Skeletal muscle cell (primary cell): ENCODE measurements around the gene ARAP3.
A peak's percentile ranks its signal among the peaks of the same experiment; 100 is the strongest.

Experiments
- DNase-seq: peaks from one replicate; pipeline ENCODE4 v3.0.0-alpha.2; 2010; ENCODE audit warnings: low read depth
- H3K4me3 ChIP-seq: 2 replicates; pipeline ENCODE4 v1.5.1; 2011; ENCODE audit warnings: low read depth, mild to moderate bottlenecking, control low read depth, low read length, moderate library complexity

ARAP3 gene

DNA sequence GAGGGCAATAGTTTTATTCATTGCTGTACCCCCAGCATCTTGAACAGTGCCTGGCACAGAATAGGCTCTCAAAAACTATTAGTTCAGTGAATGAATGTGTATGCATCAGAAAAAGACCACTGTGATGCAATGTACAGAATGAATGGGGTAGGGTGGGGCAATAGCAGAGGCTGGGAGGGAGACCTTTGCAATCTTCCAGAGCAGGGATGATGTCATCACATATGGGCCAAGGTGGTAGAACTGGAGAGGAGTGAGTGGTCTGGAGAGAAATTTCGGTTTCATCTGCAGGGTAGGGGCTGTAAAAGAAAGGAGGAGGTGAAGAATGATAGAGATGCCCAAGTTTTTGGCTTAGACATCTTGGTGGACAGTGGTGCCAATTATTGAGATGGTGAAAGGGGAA is 23.4 kb upstream of the ARAP3 start:
- DNase-seq: no peak
- no peak overlapping the region for H3K4me3 ChIP-seq

DNA sequence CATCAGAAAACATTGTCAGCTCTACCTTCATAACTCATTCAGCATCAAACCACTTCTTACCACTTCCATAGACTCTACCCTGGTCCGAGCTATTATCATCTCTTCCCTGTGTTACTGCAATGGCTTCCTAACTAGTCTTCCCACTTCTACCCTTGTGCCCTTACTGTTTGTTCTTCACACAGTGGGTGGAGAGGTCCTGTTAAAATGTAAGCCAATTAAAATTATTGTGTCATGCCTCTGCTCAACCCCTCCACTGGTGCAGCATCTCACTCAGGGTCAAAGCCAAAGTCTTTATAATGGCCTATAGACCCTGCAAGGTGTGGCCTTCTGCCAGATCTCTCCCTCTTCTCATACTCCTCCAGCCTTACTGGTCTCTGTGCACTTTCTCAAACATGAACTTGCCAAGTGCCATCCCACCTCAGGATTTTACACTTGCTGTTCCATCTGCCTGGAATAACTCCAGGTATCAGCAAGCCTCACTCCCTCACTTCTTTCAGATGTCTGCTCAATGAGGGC is 22.8 kb upstream of the ARAP3 start:
- no peak for DNase-seq
- H3K4me3 ChIP-seq: no peak overlapping the region

DNA sequence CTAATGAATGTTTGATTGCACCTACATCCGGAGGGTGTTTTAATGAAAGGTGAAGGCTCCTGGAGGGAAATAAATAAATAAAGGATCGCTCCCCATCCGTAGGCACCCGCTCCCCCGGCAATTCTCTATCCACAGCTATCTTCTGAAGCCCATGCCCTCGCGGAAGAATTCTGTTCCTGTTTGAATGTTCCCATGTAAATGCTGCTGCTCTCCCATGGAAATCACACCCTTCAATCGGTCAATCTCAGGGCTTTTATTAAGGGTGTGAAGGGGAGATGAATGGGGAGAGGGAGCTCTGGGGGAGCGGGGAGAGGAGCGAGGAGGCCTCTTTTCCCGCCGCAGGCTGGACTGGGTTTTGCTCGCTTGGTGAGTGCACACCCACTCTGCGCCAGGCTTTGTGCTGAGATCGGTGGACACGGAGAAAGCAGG is 21.1 kb upstream of the ARAP3 start:
- DNase-seq: no peak
- peak overlapping the region; percentile 55 for H3K4me3 ChIP-seq

GRCh38 chr5:141701360-141702119 is 19.5 kb upstream of the ARAP3 start:
- H3K4me3 ChIP-seq: peak overlapping the region; percentile 55
- DNase-seq: no peak

GRCh38 chr5:141697586-141697985 is 15.6 kb upstream of the ARAP3 start:
- no peak for DNase-seq
- no peak overlapping the region for H3K4me3 ChIP-seq

DNA sequence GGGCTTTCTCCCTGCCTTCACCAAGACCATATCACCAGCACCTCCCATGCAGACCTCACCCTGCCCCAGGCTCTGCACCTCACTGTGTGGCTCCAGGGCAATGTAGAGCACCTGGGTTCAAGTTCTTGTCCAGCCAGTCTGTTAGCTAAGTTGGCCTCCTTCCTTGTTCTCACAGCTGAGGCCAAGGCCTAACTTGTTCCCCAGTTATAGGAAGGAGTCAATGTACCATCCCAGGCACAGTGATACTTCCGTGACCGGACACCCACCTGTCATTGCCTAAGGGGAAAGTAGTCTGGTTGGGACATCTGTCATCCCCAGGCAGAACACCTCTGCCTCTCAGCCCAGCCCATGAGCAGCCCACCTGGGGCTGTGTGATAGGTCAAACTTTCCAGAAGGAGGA is 14.4 kb upstream of the ARAP3 start:
- H3K4me3 ChIP-seq: no peak overlapping the region
- no peak for DNase-seq

DNA sequence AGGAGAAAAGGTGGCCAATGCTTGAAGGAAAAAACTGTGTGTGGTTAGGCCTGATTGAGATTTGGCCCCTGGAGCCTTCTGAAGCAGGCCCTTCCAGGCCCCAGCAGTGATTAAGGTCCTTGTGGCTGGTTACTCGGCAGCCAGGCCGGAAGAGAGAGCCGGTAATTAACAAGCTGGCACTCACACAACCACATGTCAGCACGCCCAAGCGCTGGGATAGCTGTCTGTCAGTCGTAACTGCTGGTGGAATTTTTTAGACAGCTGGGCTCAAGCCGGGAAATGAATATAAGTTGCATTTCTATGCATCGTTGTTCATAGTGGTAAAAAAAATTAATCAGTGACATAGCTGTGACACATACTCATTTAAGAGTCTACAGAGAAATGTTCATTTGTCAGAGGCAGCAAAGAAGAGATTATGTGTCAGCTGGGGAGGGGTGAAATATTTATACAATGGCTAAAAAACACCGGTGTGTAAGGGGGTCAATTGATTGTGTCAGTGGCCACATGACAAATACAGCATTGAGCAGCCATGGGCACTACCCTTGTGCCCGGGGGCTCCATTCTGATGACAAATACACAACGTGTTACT is 13.7 kb upstream of the ARAP3 start:
- no peak overlapping the region for H3K4me3 ChIP-seq
- no peak for DNase-seq

DNA sequence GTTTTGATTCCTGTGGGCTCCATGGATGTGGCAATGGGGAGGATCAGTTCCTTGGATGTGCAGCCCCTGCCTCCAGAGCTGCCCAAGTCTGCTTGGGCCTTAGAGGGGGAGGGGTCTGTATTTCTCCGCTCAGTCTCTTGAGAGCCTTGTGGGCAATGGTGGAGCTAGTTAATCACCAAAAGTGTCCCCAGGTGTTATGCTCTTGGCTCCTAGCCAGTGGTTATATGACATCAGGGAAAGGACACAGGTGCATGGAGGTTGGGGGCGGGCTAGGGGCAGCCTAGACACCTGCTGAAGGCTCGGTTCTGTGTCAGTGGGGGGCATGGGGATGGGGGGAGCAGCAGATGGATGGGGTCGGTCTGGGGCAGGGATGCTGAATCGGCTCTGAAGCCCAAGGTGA is 12.4 kb upstream of the ARAP3 start:
- no peak for DNase-seq

GRCh38 chr5:141692919-141693725 is 11.1 kb upstream of the ARAP3 start:
- no peak overlapping the region for H3K4me3 ChIP-seq

More for the DNA sequence above, 12.4 kb upstream of the ARAP3 start:
- no peak overlapping the region for H3K4me3 ChIP-seq

DNA sequence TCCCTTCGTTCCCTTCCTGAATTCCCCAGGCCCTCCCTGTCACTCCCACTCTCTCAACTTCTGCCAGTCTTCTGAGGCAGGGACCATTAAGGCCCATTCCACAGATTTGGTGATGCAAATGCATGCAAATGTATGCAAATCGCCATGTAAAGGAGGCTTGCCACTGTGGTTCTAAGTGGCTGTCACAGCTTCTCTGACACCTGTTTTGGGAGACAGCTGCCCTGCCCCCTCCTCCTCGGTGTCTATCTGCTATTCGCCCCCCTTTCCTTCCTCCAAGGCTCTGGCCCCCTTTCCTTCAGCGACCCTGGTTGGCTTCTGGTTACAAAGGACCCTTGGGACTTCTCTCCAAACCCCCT is 10.5 kb upstream of the ARAP3 start:
- no peak for DNase-seq
- peak overlapping the region; percentile 42 for H3K4me3 ChIP-seq

More at GRCh38 chr5:141692919-141693725, 11.1 kb upstream of the ARAP3 start:
- no peak for DNase-seq

DNA sequence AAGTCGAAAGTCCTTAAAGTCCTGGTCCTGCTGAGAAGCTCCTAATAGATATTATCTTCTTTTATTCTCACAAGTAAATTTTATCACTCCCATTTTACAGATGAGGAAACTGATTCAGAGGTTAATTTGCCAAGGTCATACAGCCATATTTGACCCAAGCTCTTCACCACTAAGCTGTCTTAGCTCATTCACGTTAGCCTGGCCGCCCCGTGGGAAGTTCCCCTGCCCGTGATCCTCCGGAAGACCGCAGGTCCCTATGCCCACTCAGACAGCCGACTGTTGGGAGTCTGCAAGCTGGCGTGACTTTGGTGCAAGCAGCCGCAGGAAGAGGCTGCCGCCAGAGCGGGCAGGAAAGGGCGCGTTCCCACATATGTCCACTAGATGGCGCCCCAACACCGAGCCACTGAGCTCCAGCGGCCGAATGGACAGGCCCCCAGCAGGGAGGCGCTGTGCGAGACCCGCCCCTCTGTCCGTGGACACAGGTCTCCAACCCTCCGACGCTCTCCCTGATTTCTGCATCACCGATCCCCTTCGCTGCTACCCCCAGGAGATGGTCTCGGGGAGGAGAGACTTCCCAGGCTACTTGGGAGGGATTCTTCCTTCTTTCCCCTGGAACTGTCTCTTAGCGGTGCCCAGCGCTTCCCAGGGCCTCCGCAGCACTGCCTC is 10.0 kb upstream of the ARAP3 start:
- no peak for DNase-seq
- peak overlapping the region; percentile 42 for H3K4me3 ChIP-seq

DNA sequence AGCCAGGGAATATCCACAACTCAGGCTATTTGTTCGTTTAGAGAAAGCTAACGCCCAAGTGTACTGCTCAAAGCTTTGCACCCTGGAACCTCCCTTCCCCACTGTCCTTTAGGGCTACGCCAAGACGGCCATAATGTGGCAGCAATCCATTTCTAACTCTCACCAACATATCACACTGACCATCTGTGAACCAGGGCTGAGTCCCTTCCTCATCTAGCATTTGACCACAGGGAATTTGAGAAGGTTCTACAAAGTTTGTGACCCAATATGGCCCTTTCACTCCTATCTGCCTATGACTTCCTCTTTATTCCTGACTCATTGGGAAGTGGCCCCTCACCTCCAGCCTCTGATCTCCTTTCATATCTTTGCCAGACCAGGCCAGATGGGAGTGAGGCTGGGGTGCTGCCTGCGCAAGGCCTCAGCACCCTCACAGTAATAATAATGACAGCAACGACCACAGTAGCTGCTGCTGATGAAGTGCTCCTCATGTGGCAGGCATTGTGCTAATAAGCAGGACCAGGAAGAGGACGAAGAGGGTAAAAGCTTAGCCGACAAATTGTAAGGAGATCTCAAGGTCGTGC is 9.3 kb upstream of the ARAP3 start:
- H3K4me3 ChIP-seq: no peak overlapping the region
- DNase-seq: no peak

- no peak overlapping the region for H3K4me3 ChIP-seq
- DNase-seq: no peak
Observed at GRCh38 chr5:141686648-141687416, 4.8 kb upstream of the ARAP3 start.

DNA sequence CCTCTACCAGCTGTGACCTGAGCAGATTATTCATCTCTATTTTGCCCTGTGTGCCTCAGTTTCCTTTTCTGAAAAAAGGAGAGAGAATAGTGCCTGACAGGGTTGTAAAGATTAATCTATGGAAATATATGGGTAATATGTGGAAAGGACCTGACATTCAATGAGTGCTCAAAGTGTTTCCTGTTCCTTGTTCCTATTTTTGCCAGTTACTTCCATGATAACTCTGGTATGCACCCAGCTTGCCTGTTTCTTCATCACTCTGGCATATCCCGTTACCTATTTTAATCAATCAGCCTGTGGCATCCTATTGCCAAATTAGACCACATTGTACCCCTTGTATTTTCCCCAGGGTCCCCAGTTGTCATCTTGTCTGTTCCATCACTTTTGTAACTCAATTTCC is 3.6 kb upstream of the ARAP3 start:
- no peak overlapping the region for H3K4me3 ChIP-seq
- no peak for DNase-seq

DNA sequence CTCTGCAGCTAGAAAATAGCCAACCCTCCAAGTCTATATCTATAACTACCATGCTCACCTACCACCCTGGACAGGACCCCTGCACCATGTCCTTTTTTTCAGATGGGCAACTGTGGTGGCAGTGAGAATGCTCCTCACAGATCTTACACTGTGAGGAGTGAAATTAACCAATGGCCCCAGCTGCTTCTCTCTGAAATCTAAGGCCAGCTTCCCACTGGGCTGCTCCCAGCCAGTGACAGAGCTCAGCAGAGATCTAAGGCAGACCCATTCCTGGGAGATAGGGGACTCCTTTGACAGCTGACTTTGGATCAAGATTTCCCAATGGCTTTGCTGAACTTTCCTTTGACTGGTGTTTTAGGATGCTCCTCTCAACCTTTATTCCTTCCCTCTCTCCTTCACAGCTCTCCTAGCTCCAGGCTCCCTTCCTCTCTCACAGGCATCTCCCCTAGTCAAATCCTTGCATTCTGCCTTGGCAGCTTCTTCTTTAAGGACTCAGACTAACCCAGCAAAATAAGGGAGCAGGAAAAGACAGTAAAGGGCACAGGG is 1.6 kb upstream of the ARAP3 start:
- H3K4me3 ChIP-seq: no peak overlapping the region

GRCh38 chr5:141681295-141681694 is 735 bp downstream of the ARAP3 start:
- no peak for DNase-seq
- H3K4me3 ChIP-seq: peak overlapping the region; percentile 47

More for the DNA sequence above, 1.6 kb upstream of the ARAP3 start:
- no peak for DNase-seq

DNA sequence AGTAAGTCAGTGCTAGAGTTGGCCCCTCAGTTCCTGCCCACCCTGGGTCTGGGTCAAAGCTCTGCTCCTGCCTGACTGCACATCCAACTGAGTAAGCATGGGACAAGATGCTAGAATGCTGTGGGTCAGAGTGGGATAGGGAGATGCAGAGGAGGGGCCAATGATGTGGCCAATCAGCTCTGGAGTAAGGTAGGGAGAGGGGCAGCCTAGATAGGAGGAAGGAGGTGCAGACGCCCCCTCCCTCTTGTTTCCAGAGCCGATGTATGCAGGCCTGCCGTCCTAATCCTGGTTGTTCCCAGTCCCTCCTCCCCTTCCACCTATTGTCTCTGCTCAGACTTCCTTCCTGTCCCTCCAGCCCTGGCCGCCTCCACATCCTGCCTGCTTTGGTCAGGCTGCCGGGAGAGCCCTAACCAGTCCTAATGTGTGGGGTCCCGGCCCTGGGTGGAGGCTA is 1.3 kb downstream of the ARAP3 start:
- DNase-seq: no peak
- peak overlapping the region; percentile 47 for H3K4me3 ChIP-seq

DNA sequence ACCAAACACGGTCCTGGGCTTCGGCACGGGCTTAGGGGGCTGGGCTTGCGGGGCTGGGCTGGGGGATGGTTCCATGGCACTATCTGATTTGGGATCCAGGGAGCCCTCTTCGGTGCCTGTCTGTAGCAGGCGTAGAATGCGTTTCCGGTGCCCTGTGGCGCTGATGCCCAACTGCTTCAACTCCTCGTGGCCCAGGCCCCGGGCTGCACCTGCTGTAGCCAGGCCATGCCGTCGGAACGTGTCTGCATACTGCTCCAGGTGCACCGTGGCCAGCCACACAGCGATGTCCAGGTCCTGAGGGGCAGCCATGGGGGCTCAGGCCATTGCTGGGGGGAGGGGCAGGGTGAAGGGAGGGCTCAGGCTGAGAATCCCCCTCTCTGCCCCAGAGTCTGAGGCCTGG is 1.9 kb downstream of the ARAP3 start:
- H3K4me3 ChIP-seq: no peak overlapping the region
- DNase-seq: no peak
